Measurements from ENCODE around the gene AAGAB. TPM values are rescaled to one million over a fixed set of nuclear protein-coding genes. Genes with fewer than 3 reads are reported as not detected.

The AAGAB gene
- 74.7 to 84.8 TPM (median 76.4 TPM) in 5 replicates for total RNA-seq (2022; extraction: Qiagen RNA extraction; ENCODE audit: low read depth)

DNA sequence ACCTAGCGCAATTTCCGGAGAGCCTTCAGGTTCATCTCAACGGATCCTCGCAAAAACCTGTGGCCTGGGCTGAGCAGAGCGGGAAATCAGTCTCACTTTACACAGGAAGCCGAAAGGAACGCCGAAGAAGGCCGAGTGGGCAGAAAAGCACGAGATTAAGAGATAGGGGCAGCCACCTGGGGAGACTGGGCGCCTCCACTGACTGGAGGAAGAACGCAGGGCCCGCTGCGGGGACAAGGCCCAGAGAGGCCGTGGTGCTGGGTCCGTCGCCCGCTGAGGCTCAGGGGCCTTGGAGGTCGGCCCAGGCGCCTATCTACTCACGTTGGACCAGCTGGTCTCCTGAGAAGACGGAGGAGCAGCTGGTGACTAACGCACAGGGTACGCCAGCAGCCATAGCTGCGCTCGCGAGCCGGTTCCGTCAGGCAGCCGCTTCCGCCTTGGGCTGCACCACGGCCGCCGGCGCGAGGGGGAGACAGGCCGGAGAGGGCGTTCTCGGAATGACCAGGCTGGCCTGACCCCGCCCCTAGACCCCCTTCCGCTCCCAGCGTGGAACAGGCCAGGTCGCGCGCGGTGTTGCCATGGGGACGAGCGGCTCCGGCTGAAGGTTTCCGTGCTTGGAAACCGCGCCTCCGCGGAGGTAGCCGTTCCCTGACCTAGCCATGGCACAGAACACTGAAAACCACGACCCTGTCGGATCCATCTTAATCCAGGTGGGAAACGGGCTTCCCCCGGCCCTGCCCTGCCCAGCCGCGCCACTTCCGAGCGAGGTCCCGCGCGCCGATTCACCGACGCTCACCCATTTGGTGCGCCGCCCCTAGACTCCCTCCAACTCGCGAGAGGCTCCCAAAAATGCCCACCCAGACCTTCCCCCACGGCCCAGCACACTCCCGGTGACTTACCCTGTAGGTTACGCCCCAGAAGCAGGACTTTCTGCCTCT lies at the start of gene AAGAB, which contains the start of gene IQCH:
Gene AAGAB, minus strand, starts transcription at position 424 of the 938 bp plus-strand sequence. Its CDS starts 30 bp downstream, at position 394.
Gene IQCH, plus strand, starts transcription at position 549 of the 938 bp plus-strand sequence. Its CDS starts 111 bp downstream, at position 660.

Other genes with a start within 250 kb of the AAGAB start
- gene SMAD3, start 189.1 kb downstream of the AAGAB start, total RNA-seq (2022; extraction: Qiagen RNA extraction; ENCODE audit: low read depth), result 170 to 234 TPM (median 210 TPM) in 5 replicates
- 0.95 to 3.0 TPM (median 1.9 TPM) in 5 replicates for gene IQCH, start 125 bp upstream of the AAGAB start, total RNA-seq (2022; extraction: Qiagen RNA extraction; ENCODE audit: low read depth)

Data from A549 treated with DMSO at 1 μM for 4 hours (cell line).